ENCODE results near the gene FBP2.

FBP2 gene

DNA sequence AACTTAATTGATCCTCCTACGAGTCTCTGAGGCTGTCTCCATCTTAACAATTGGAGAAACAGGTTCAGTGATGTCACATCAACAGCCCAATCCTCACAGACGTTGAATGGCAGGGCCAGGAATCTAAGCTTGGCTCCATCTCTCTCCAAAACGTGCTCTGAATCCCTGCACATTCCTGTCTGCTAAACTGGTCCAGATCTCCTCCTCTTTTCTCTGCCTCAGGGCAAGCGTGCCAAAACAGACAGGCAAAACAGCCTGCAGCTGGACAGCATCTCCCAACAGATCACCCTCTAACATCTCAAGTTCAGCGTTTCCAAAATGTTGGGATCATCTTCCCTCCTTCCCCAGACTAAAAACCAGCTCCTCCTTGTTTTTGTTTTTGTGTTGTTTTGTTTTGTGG is 39.1 kb upstream of the FBP2 start:
- no peak for DNase-seq (ENCODE audit: low read depth)
- no peak overlapping the region for H3K4me3 ChIP-seq (ENCODE audit: low read length)
- TF ChIP-seq, protein P1, sequence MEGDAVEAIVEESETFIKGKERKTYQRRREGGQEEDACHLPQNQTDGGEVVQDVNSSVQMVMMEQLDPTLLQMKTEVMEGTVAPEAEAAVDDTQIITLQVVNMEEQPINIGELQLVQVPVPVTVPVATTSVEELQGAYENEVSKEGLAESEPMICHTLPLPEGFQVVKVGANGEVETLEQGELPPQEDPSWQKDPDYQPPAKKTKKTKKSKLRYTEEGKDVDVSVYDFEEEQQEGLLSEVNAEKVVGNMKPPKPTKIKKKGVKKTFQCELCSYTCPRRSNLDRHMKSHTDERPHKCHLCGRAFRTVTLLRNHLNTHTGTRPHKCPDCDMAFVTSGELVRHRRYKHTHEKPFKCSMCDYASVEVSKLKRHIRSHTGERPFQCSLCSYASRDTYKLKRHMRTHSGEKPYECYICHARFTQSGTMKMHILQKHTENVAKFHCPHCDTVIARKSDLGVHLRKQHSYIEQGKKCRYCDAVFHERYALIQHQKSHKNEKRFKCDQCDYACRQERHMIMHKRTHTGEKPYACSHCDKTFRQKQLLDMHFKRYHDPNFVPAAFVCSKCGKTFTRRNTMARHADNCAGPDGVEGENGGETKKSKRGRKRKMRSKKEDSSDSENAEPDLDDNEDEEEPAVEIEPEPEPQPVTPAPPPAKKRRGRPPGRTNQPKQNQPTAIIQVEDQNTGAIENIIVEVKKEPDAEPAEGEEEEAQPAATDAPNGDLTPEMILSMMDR (conservative IDR thresholded peaks at IDR 0.05; ENCODE audit: low read depth, low read length), result no peak

- no peak for DNase-seq (ENCODE audit: low read depth)
- TF ChIP-seq, protein P1 (conservative IDR thresholded peaks at IDR 0.05; ENCODE audit: low read depth, low read length), result no peak
- no peak overlapping the region for H3K4me3 ChIP-seq (ENCODE audit: low read length)
Measured at GRCh38 chr9:94631599-94631998, 38.0 kb upstream of the FBP2 start.

GRCh38 chr9:94630833-94631232 is 37.2 kb upstream of the FBP2 start:
- no peak overlapping the region for H3K4me3 ChIP-seq (ENCODE audit: low read length)
- no peak for DNase-seq (ENCODE audit: low read depth)
- TF ChIP-seq, protein P1 (conservative IDR thresholded peaks at IDR 0.05; ENCODE audit: low read depth, low read length), result no peak

DNA sequence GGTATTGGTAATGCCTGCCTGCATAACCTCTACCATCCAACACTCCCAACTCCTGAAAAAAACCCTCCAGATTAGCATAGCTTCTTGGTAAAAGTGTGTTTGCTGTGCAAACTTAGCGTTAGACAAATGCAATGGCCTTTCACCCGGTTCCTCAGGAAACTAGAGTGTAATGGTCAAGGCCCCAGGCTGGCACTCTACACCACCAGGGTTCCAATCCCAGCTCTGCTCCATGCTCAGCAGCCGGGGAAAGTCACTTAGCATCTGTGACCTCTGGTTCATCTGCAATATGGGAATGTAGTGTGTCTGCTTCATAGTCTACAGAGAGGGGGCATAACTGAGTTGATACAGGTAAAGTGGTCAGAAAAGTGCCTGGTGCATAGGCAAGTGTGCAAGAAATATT is 36.7 kb upstream of the FBP2 start:
- TF ChIP-seq, protein P1 (conservative IDR thresholded peaks at IDR 0.05; ENCODE audit: low read depth, low read length), result no peak
- H3K4me3 ChIP-seq (ENCODE audit: low read length), result no peak overlapping the region
- DNase-seq (ENCODE audit: low read depth), result no peak

GRCh38 chr9:94627287-94627686 is 33.7 kb upstream of the FBP2 start:
- no peak for DNase-seq (ENCODE audit: low read depth)
- TF ChIP-seq, protein P1 (conservative IDR thresholded peaks at IDR 0.05; ENCODE audit: low read depth, low read length), result no peak
- H3K4me3 ChIP-seq (ENCODE audit: low read length), result no peak overlapping the region

- no peak for DNase-seq (ENCODE audit: low read depth)
- no peak overlapping the region for H3K4me3 ChIP-seq (ENCODE audit: low read length)
- TF ChIP-seq, protein P1 (conservative IDR thresholded peaks at IDR 0.05; ENCODE audit: low read depth, low read length), result no peak
Measured at GRCh38 chr9:94625835-94626234, 32.2 kb upstream of the FBP2 start.

DNA sequence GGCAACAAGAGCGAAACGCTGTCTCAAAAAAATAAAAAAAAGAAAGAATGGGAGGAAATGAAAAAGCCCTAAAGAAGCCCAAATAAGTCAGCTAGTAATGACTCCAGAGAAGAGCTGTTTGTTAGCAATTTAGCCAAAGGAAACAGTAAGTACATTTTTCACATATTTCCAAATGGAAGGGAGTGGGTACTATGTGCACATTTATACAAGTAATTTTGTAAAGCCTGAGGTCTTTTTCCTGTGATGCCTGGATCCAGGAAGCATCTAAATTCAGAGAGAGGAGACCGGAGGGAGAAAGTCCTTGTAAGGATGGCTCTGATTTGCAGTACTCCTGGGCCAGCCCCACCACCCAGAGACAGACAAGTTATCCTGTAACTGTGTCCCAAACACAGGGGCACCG is 31.0 kb upstream of the FBP2 start:
- TF ChIP-seq, protein P1 (conservative IDR thresholded peaks at IDR 0.05; ENCODE audit: low read depth, low read length), result no peak
- no peak for DNase-seq (ENCODE audit: low read depth)
- no peak overlapping the region for H3K4me3 ChIP-seq (ENCODE audit: low read length)
